Smooth muscle cell of the brain vasculature (primary cell): ENCODE measurements around the gene YBX1.
"Not testable (repeated sequence)": the region's sequence is repeated elsewhere in the genome, so short reads cannot be mapped to it uniquely, and the experiment has no call there.

Source experiments
- DNase-seq: peaks from one replicate; pipeline ENCODE4 v3.0.0-alpha.2; 2012; ENCODE audit warnings: low read depth, low spot score

Gene YBX1

GRCh38 chr1:42689912-42690311, 7.7 kb downstream of the YBX1 start:
- no peak for DNase-seq

- DNase-seq: no peak
These were observed 8.4 kb downstream of the YBX1 start for GRCh38 chr1:42690477-42691156.

- no peak for DNase-seq
These were observed 8.9 kb downstream of the YBX1 start for GRCh38 chr1:42691157-42691498.

GRCh38 chr1:42692461-42692860, 10.2 kb downstream of the YBX1 start:
- no peak for DNase-seq

GRCh38 chr1:42692911-42693310, 10.7 kb downstream of the YBX1 start:
- no peak for DNase-seq

- DNase-seq: no peak
These were observed 16.0 kb downstream of the YBX1 start for GRCh38 chr1:42698081-42698813.

GRCh38 chr1:42700006-42700405, 17.8 kb downstream of the YBX1 start:
- no peak for DNase-seq

GRCh38 chr1:42703888-42704464, 21.8 kb downstream of the YBX1 start:
- no peak for DNase-seq

- not testable (repeated sequence) for DNase-seq
These were observed 30.6 kb downstream of the YBX1 start for GRCh38 chr1:42712808-42713207.

- DNase-seq: no peak
These were observed 31.1 kb downstream of the YBX1 start for GRCh38 chr1:42713293-42713692.

- DNase-seq: not testable (repeated sequence)
These were observed 32.2 kb downstream of the YBX1 start for GRCh38 chr1:42714441-42714840.

GRCh38 chr1:42720868-42721267, 38.6 kb downstream of the YBX1 start:
- no peak for DNase-seq

- no peak for DNase-seq
These were observed 39.7 kb downstream of the YBX1 start for GRCh38 chr1:42721926-42722325.

GRCh38 chr1:42722403-42722802, 40.2 kb downstream of the YBX1 start:
- DNase-seq: not testable (repeated sequence)

- DNase-seq: no peak
These were observed 41.3 kb downstream of the YBX1 start for GRCh38 chr1:42723511-42723910.

GRCh38 chr1:42725820-42726219, 43.6 kb downstream of the YBX1 start:
- not testable (repeated sequence) for DNase-seq

GRCh38 chr1:42730002-42730401, 47.8 kb downstream of the YBX1 start:
- no peak for DNase-seq

GRCh38 chr1:42730988-42731387, 48.8 kb downstream of the YBX1 start:
- DNase-seq: no peak

GRCh38 chr1:42731585-42731984, 49.4 kb downstream of the YBX1 start:
- no peak for DNase-seq

- DNase-seq: no peak
These were observed 50.0 kb downstream of the YBX1 start for GRCh38 chr1:42732126-42732680.

- no peak for DNase-seq
These were observed 51.4 kb downstream of the YBX1 start for GRCh38 chr1:42733415-42734200.
